B cell (primary cell): ENCODE measurements around the gene GID4. TPM values are rescaled to one million over a fixed set of nuclear protein-coding genes. Genes with fewer than 3 reads are reported as not detected.

Experiments used
- ATAC-seq: fragments of 200-7000 bp; cut with Tn5 transposase; one replicate; pipeline ENCODE4 v1.10.0; 2021; ENCODE audit warnings: low read depth, mild to moderate bottlenecking, moderate number of reproducible peaks, moderate library complexity
- CTCF ChIA-PET: fragments of 350-600 bp; sonication (Branson Sonifier 250); formaldehyde crosslinking; loops from one replicate; lab custom pipeline; 2021; ENCODE audit warnings: antibody characterized with exemption, inconsistent platforms; lab: Charles Lee
- POLR2A ChIA-PET: fragments of 350-600 bp; sonication (Branson Sonifier 250); formaldehyde crosslinking; loops from one replicate; lab custom pipeline; 2021; ENCODE audit warnings: antibody characterized with exemption; lab: Charles Lee
- DNase-seq: peaks from one replicate; pipeline ENCODE4 v3.0.0; 2013
- H2AFZ ChIP-seq: 2 replicates; pipeline ENCODE4 v1.6.1; 2012; ENCODE audit warnings: mild to moderate bottlenecking, low read depth, low read length; ENCODE audit not compliant: insufficient read depth, poor library complexity, severe bottlenecking
- H3K27ac ChIP-seq, 2 donors: 1 replicate in 1 of 2; 2 replicates in 1 of 2; pipeline ENCODE4 v1.5.1; 2012 to 2013; ENCODE audit warnings: low read length in 2 of 2, mild to moderate bottlenecking in 2 of 2, moderate library complexity in 1 of 2
- H3K27me3 ChIP-seq, 4 experiments: fragments of 200-600 bp in 1 of 4; sonication (generic) in 1 of 4; replicated peaks in 1 of 4; 1 replicate in 2 of 4; 2 replicates in 2 of 4; pipeline versions ENCODE4 v1.6.1 to v1.7.0; 2013 to 2016; ENCODE audit warnings: low read length in 3 of 4, mild to moderate bottlenecking in 2 of 4, mixed read lengths in 1 of 4, moderate library complexity in 1 of 4; ENCODE audit not compliant: insufficient read depth in 4 of 4, control insufficient read depth in 3 of 4; ENCODE audit errors: control extremely low read depth in 1 of 4
- H3K36me3 ChIP-seq, 2 experiments: replicated peaks in 1 of 2; 1 replicate in 1 of 2; 2 replicates in 1 of 2; pipeline versions ENCODE4 v1.6.1 to v1.7.1; 2013; ENCODE audit warnings: low read length in 1 of 2; ENCODE audit not compliant: insufficient read depth in 2 of 2, control insufficient read depth in 1 of 2; ENCODE audit errors: control extremely low read depth in 1 of 2, extremely low read depth in 1 of 2
- H3K4me1 ChIP-seq, 2 donors: fragments of 200-600 bp in 1 of 2; sonication (generic) in 1 of 2; 1 replicate in 1 of 2; 2 replicates in 1 of 2; pipeline versions ENCODE4 v1.5.1 to v1.6.1; 2013 to 2017; ENCODE audit warnings: low read length in 2 of 2; ENCODE audit not compliant: control insufficient read depth in 2 of 2, insufficient read depth in 2 of 2
- H3K4me2 ChIP-seq: replicated peaks from 2 replicates; pipeline ENCODE3; 2012; ENCODE audit warnings: mild to moderate bottlenecking, low read depth, low read length; ENCODE audit not compliant: poor library complexity, severe bottlenecking
- H3K4me3 ChIP-seq, 5 experiments: fragments of 200-600 bp in 1 of 5; sonication (generic) in 1 of 5; 1 replicate in 3 of 5; 2 replicates in 2 of 5; pipeline versions ENCODE4 v1.5.1 to v1.7.0; 2011 to 2016; ENCODE audit warnings: low read length in 4 of 5, mild to moderate bottlenecking in 4 of 5, low read depth in 2 of 5, control low read depth in 1 of 5, moderate library complexity in 1 of 5; ENCODE audit not compliant: insufficient read depth in 1 of 5; ENCODE audit errors: control extremely low read depth in 1 of 5, extremely low read depth in 1 of 5
- H3K79me2 ChIP-seq: fragments of 200-600 bp; sonication (generic); one replicate; pipeline ENCODE4 v1.6.0; 2016; ENCODE audit warnings: low read length; ENCODE audit not compliant: control insufficient read depth, insufficient read depth
- H3K9ac ChIP-seq: fragments of 200-600 bp; sonication (generic); 2 replicates; pipeline ENCODE4 v1.6.1; 2017; ENCODE audit warnings: mild to moderate bottlenecking, low read length, moderate library complexity
- H3K9me3 ChIP-seq, 3 donors: one replicate each; pipeline versions ENCODE4 v1.6.1 to v1.7.1; 2013; ENCODE audit warnings: low read length in 2 of 3; ENCODE audit not compliant: control insufficient read depth in 2 of 3, insufficient read depth in 1 of 3; ENCODE audit errors: control extremely low read depth in 1 of 3
- H4K20me1 ChIP-seq: 2 replicates; pipeline ENCODE4 v1.6.0; 2012; ENCODE audit warnings: mild to moderate bottlenecking, low read length; ENCODE audit not compliant: insufficient read depth, control insufficient read depth, poor library complexity, severe bottlenecking
- H3K27ac Mint-ChIP-seq: one replicate; pipeline ENCODE4 v1.8.0; 2021; ENCODE audit warnings: mixed read lengths
- H3K27me3 Mint-ChIP-seq: one replicate; pipeline ENCODE4 v1.8.0; 2021; ENCODE audit warnings: mixed read lengths
- H3K4me1 Mint-ChIP-seq: one replicate; pipeline ENCODE4 v1.8.0; 2021; ENCODE audit warnings: mixed read lengths
- H3K4me3 Mint-ChIP-seq: one replicate; pipeline ENCODE4 v1.8.0; 2021; ENCODE audit warnings: mixed read lengths
- H3K9me3 Mint-ChIP-seq: one replicate; pipeline ENCODE4 v1.8.0; 2022; ENCODE audit warnings: mixed read lengths; ENCODE audit not compliant: insufficient read depth
- EZH2 ChIP-seq: IDR thresholded peaks from 2 replicates; pipeline ENCODE4 v1.6.1; 2012; ENCODE audit warnings: borderline replicate concordance, low read depth, mild to moderate bottlenecking, moderate library complexity, low read length; ENCODE audit not compliant: insufficient read depth, poor library complexity, severe bottlenecking
- WGBS: methylation state at CpG from one replicate; pipeline ENCODE4 v1.1.5; 2013; ENCODE audit warnings: missing lambda C conversion rate; ENCODE audit not compliant: insufficient coverage; 5-methylcytosine and 5-hydroxymethylcytosine counted together
- intact Hi-C: fragments of 100-400 bp; cut with micrococcal nuclease; formaldehyde crosslinking; loops from one replicate; pipeline ENCODE4 v1.10.0; 2022
- polyA plus RNA-seq: library from polyadenylated mRNA; depleted of rRNA; stranded (reverse); fragments of >200 nt; gene quantifications from 2 replicates; pipeline ENCODE4 v1.2.3, GENCODE V29; 2012
- total RNA-seq, 2 donors: library from RNA; stranded (reverse); fragments of 120-200 nt in 1 of 2; gene quantifications; 1 replicate in 1 of 2; 2 replicates in 1 of 2; pipeline versions ENCODE4 v1.2.3 to v1.2.4, GENCODE V29; 2013 to 2022
- TF ChIP-seq, protein P1 (sequence below): fragments of 200-600 bp; IDR thresholded peaks from one replicate; pipeline ENCODE4 v1.8.0; 2022; ENCODE audit warnings: antibody characterized with exemption, mild to moderate bottlenecking

GID4 gene
- total and polyA plus RNA-seq, 2 donors (not counting 1 experiment from before 2014, with no cell fraction given) = 5.6 to 11.8 TPM

DNA sequence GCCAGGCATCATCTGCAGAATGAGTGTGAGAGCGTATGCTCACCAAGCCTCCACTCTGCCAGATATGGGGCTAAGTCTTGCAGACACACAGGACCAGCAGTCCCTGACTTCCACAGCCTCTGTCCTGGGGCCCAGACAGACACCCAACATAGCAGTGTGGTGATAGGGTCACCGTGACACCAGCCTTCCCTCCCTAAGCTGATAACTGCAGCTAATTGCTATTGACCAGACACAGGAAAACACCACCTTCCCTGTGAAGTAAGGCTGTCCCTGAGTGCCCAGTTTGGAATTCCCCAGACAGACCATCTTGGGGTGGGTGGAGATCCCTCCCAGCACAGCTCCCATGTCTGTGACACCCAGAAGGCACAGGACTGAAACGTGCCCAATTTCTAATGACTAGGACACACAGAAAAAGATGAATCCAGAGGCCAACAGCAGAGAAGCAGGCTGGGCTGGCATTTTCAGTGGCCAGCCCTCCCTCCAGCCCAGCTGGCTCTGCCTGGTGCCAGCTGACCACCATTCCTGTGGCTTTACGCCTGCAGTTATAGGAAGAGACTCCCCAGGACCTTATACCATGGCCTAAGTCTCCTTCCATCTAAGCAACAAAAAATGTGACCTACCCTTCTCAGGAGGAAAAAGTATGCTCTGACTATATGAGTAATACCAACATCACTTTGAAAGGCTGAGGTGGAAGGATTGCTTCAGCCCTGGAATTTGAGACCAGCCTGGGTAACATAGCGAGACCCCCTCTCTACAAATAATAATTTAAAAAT lies 30.5 kb upstream of the GID4 start:
- DNase-seq (no peak), ATAC-seq (no peak)
- Histone ChIP-seq H3K27ac (no peak overlapping the region), H2AFZ (no peak overlapping the region), H3K79me2 (no peaks in the 10 kb centered on the region), H3K4me2 (no peak overlapping the region), H3K9me3 (no peaks in the 10 kb centered on the region), H3K27me3 (no peaks in the 10 kb centered on the region), H3K9ac (no peak overlapping the region), H4K20me1 (no peaks in the 10 kb centered on the region), H3K4me3 (no peak overlapping the region), H3K36me3 (peaks cover 0 to 51% of the 10 kb centered on the region in 2 experiments), H3K4me1 (no peaks in the 10 kb centered on the region)
- Mint-ChIP-seq H3K4me1 (peaks cover 4% of the 10 kb centered on the region), H3K4me3 (no peak overlapping the region), H3K27ac (no peak overlapping the region), H3K27me3 (no peaks in the 10 kb centered on the region), H3K9me3 (no peaks in the 10 kb centered on the region)
- WGBS = 100% methylated on average over 2 of the region's 5 CpGs
- TF ChIP-seq EZH2 = no peak
- TF ChIP-seq, protein P1, sequence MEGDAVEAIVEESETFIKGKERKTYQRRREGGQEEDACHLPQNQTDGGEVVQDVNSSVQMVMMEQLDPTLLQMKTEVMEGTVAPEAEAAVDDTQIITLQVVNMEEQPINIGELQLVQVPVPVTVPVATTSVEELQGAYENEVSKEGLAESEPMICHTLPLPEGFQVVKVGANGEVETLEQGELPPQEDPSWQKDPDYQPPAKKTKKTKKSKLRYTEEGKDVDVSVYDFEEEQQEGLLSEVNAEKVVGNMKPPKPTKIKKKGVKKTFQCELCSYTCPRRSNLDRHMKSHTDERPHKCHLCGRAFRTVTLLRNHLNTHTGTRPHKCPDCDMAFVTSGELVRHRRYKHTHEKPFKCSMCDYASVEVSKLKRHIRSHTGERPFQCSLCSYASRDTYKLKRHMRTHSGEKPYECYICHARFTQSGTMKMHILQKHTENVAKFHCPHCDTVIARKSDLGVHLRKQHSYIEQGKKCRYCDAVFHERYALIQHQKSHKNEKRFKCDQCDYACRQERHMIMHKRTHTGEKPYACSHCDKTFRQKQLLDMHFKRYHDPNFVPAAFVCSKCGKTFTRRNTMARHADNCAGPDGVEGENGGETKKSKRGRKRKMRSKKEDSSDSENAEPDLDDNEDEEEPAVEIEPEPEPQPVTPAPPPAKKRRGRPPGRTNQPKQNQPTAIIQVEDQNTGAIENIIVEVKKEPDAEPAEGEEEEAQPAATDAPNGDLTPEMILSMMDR = no peak
- intact Hi-C loops = no loop called here
- ChIA-PET CTCF (interaction anchor here (1.1 kb wide), 1 partner anchor 24 kb away, joined by 4 read pairs; no protein-coding TSS in a partner anchor), POLR2A (no interaction called here)
